ENCODE results near the gene DSCAML1.

The DSCAML1 gene

GRCh38 chr11:117572671-117573070, 224.3 kb downstream of the DSCAML1 start:
- no peak for DNase-seq

GRCh38 chr11:117572129-117572528, 224.9 kb downstream of the DSCAML1 start:
- no peak for DNase-seq

DNA sequence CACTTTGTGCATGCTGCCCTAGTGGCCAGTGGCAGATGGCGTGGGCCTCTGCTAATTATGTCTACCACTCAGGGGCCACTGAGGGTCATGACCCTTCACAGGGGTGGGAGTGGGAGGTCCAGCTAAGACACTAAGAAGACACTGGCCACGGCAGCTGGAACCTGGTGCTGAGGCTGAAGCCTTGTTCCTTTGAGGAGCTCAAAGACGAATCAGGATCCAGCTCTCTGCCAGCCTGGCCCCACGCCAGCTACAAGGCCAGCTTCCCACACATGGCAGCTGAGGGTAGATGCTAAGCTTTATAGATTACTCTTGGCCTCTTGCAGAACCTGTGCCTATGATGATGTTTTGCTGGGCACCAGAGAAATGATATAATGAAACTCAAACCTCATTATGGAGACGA, 226.3 kb downstream of the DSCAML1 start:
- DNase-seq: no peak

DNA sequence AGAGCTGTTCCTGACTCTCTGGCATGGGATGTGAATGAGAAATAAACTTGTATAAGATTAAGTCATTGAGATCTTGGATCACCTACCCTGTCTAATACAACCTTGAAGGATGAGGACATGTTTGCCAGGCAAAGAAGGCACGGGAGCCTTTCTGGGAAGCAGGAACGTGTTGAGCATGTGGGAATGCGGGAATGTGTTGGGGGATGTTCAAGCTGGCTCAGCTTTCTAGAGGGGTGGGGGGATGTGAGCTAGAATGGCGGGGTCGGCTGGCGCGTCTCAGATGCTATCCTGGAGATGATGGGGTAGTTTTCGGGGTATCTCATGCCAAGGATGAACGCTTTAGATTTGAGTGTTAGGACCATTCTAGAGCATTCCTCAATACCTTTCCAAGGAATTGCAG, 227.1 kb downstream of the DSCAML1 start:
- DNase-seq: no peak

- no peak for DNase-seq
Observed at GRCh38 chr11:117565709-117566108, 231.3 kb downstream of the DSCAML1 start.

DNA sequence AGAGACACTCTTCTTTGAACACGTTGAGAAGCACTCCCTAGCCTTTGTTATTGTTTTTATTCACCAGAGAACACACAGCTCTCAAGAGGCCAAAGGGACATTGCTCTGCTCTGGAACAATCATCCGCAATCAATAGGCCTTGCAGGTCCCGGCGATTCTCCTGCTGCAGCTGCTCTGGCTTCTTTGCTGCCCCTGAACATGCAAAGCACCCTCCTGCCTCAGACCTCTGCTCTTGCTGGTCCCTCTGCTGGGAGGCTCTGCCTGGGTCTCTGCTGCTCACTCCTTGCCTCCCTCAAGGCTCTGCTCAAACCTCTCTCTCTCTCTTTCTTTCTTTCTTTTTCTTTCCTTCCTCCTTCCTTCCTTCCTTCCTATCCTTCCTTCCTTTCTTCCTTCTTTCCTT, 232.7 kb downstream of the DSCAML1 start:
- DNase-seq: no peak

DNA sequence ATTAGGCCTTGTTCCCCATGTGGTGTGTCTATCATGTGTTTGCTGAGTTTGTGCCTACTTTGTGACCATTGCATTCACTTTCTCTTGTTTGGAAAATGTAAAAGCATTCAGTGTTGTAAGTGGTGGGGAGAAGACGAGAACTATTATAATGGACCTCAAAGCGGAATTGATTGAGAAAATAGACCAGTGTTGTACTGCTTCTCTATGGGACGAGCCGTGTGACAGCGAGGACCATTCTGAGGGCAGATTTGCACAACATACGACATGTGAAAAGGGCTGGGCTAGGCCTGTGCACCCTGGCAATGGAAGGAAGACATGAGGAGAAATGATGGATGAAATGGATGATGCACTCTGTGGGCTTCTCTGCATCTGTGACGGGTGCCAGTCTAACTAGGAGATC, 233.5 kb downstream of the DSCAML1 start:
- DNase-seq: no peak

DNA sequence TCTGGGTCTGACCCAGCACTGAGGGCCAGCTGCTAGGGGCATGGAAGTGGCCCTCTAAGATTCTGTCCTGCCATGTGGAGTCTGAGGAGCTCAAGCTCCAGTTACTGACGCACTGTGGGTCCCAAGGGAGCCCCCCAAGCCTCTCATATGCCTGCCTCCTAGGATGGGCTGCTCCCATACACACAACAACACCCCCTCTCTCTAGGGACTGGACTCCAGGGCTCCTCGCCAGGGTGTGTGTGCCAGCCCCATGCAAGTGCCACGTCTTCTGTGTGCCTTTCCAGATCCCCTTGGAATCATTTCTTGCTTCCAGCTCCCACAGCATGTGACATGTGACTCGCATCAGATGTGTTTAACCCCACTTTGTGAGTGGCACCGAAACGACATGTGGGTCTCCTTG, 234.9 kb downstream of the DSCAML1 start:
- no peak for DNase-seq

DNA sequence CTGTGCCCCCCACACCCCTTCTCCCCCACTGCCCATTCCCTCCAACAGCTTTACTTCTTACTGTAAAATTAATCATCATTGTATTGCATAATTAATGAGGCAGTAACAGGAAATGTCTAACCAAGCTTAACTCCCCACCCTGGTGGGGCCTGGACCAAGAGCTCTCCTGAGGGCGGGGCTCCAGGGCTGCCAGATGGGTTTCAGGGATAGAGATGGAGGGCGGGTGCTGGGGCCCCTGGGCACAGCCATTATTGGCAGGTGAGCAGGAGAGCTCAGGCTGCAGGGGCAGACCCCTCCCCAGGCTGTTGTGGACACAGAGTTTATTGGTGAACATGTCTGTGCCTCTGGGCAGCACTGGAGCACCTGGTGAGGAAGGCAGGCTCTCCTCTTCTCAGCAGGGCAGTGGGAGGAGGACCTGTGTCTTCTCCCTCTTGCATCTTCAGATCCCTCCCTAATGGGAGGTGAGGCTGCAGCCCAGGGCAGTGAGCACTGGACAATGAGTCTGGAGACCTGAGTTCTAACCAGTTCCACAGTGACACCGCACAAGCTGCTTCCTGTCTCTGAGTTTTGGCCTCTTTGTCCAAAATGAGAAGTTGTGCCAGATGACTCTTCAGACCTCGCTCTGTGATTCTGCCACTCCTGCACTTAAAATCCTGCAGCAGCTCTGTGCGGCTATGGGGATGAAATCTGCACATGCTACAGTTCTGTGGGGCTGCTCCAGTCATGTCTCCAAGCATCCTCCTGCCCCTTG, 236.1 kb downstream of the DSCAML1 start:
- DNase-seq: no peak

GRCh38 chr11:117559698-117560097, 237.3 kb downstream of the DSCAML1 start:
- DNase-seq: no peak

DNA sequence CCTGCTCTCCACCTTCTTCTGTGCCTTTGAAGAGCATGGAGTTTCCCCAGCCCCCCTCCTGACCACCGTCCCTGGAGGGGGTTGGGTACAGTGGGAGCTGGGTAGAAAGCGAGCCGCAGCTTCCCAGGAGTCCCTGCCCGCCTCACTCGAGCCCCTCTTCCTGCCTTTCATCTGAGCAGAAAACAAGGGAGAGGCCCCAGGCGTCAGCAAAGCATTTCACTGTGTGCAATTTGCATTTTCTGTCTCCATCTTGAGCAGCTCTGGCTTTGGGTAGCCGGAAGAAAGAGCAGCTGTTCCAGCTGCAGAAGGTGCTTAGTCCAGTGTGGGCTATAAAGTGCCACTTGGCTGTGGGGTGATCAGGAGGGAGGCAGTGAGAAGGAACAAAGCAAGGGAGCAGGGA, 239.7 kb downstream of the DSCAML1 start:
- no peak for DNase-seq

DNA sequence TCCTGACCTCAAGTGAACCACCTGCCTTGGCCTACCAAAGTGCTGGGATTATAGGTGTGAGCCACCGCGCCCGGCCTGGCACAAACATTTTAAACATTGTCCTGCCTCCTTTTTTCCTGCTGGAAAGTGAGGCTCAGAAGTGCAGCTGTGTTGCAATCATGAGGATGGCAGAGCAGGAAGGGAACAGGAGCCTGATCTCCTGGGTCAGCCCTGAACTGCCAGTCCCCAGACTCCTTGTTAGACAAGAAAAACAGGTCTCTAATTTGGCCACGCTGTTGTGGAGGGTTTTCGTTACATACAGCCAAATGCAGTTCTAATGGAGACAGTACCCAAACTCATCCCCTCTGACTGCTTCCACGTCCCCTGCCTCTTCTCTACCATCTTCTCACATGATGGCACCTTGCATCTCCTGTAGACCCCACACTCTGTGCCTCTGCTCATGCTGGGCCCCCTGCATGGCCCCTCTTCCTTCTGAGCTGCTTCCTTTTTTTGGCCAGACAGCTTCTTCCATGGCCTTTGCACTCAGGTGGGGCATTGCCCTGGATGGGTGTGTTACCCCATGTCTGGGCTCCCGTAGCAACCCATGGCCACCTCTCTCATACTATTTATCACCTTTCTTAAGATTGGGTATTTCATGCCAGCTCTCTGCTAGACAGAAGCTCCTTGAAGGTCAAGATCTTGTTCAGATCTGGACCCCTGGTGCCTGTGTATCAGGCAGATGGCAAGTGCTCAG, 242.2 kb downstream of the DSCAML1 start:
- DNase-seq: no peak

GRCh38 chr11:117552626-117553025, 244.4 kb downstream of the DSCAML1 start:
- no peak for DNase-seq

DNA sequence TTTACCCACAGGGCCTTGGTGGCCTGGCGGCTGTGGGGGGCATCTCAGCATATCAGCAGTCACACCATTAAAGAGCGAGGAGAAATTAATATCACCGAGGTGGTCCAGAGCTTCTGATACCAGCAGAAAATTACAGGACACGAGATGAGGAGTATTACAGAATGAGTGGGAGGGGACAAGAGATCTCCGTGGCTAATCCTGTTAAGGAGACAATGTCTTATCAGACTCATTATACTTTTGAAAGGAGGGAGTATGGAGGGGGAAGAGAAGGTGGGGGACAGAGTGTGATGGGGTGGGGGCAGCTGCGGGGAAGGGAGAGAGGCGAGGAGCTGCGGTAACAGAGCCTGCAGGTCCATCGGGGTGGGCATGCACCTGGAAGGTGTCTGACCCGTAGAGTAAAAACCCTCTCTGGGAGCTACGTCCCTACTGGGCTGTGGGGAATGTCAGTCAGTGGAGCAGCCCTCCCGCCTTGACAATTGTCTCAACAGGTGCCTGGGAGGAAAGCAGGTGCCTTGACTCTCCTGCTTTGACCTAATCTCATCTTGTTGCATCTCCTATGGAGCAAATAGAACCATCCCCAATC, 245.2 kb downstream of the DSCAML1 start:
- no peak for DNase-seq

DNA sequence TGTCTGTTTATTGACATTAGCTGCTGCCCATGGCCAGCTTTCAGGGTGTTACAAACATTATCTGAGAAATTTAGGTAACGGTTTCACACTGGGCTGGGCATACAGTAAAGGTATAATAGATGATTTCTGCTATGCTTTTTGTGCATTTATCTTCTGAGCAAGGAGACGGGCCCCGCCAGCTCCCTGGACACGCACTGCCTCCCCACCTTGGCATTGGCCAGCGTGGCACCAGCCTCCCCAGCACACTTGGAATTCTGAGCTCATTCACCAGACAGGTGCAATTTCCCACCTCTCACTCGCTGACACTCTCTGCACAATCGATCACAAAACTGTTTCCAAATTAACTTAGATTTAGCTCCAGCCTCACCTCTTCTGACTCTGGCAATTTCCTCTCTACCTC, 246.6 kb downstream of the DSCAML1 start:
- DNase-seq: no peak

GRCh38 chr11:117549417-117549816, 247.6 kb downstream of the DSCAML1 start:
- DNase-seq: no peak

DNA sequence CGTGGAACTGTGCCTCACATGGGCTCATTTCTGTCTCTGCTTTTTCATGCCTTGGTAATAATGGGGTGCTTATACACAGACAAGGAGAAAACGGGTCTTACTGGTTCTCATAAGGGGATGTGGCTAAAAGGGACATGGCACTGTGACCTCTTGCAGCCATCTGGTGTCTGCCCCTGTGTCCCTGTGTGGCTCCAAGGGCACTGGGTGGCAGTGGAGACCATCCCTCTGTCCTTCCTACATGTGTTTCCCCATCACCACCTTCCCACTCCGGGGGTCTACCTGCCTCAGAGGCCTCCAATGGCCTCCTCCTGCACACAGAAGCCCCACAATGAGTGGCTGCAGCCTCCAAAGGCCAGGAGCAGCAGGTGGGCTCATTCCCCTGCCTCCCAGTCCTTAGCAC, 248.1 kb downstream of the DSCAML1 start:
- DNase-seq: no peak

- DNase-seq: no peak
Observed at GRCh38 chr11:117547946-117548345, 249.1 kb downstream of the DSCAML1 start.

- DNase-seq: no peak
Observed at GRCh38 chr11:117547195-117547850, 249.7 kb downstream of the DSCAML1 start.

DNA sequence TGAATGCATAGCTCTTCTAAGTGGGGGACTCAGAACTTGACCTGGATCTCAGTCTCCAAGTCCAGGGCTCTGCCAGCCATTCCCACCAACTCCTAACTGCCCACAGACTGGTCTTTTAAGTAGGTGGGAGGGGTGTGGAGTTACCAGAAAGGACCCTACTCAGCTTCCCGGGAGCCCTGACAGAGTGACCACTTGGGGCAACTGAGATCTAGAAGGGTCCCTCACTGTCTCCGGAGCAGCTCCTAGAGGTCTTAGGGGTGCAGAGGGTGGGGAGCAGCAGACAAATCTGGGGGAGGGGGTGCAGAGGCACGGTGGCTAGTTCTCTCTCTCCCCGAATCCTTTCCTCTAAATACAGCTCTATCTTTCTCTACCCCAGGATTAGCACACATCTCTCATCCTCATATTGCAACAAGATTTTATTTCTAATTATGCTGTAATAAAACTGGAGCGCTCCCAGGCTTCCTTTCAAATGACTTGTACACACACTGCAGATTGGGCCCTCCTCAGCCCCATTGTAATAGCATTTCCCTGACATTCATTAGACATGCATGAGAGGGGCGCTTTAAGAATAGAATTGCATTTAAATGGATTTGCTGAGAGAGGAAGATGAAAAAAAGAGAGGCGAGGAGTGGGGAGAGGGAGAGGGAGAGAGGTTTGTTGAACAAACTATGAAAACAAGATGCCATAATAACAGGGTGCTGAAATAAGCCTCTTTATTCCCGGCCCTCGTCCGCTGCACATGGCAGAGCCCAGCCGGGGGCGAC, 250.4 kb downstream of the DSCAML1 start:
- no peak for DNase-seq

DNA sequence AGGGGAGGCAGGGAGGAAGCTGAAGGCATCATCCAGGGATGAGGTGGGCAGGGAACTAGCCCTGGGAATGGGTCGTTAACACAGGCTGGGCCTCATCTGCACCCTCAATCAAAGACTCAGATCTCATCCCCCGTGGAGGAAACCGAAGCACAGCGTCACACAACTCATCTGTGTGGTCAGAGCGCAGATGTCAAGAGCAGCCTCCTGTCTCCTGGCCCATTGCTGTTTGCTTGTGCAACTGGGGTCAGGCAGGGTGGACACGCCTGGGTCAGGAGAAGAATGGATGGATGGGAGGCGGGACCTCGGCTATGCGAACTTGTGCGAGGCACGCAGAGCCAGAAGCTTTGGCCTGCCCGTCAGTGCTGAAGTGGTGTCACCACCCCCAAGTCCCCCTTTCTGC, 251.3 kb downstream of the DSCAML1 start:
- no peak for DNase-seq

DNA sequence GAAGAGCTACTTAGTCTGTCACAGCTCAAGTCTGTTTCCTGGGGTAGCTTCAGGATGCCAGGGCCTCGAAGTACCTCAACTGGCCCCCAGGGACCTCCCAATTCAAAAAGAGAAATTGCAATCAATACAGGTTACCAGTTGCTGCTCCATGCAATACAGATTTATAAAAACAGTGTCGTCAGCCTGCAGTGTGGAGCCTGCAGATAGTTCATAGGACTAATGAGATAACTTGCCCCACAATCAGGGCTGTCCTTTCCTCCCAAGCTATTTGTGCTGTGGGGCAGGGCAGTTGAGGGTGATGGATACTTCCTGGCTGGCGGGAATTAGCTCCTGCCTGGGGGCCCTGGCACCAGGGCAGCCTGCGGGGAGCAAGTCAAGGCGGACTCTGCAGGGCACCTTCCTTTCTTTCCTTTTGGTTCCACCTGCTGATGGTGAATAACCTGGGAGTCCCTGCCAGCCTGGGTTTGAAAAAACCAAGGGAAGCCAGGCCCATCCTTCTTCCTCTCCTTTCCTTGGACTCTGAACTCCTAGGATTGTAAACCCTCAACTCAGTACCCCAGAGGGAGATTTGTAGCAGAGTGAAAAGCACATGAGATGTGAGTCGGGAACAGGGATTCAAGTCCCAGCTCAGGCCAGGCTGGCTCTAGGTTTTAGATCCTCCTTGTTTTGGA, 252.8 kb downstream of the DSCAML1 start:
- DNase-seq: no peak

Data from left hindlimb (tissue), 1 donor.